Caco-2 (cell line): ENCODE measurements around the gene ADAM20. TPM values are rescaled to one million over a fixed set of nuclear protein-coding genes. Genes with fewer than 3 reads are reported as not detected.
"Not testable (repeated sequence)": the region's sequence is repeated elsewhere in the genome, so short reads cannot be mapped to it uniquely, and the experiment has no call there.

Experiments used
- BruUV-seq: library from RNA; stranded (reverse); fragments of 400-500 nt; replicated peaks from 2 replicates; lab custom pipeline; 2021; lab: Mats Ljungman, UMichigan
- CTCF ChIA-PET: fragments of 300-600 bp; sonication (Branson Sonifier 250); formaldehyde crosslinking; loops from one replicate; lab custom pipeline; 2022; ENCODE audit warnings: antibody characterized with exemption; lab: Charles Lee
- POLR2A ChIA-PET: fragments of 300-600 bp; sonication (Branson Sonifier 250); formaldehyde crosslinking; loops from one replicate; lab custom pipeline; 2022; ENCODE audit warnings: antibody characterized with exemption; lab: Charles Lee
- DNase-seq, 2 experiments: peaks; one replicate each; pipeline versions ENCODE4 v3.0.0 to v3.0.0-alpha.2; 2020 to 2022
- H3K27me3 ChIP-seq: replicated peaks from 2 replicates; pipeline ENCODE4 v1.6.0; 2011; ENCODE audit warnings: low read length; ENCODE audit not compliant: control insufficient read depth, insufficient read depth
- H3K36me3 ChIP-seq: 2 replicates; pipeline ENCODE4 v1.5.1; 2011; ENCODE audit warnings: low read length; ENCODE audit not compliant: control insufficient read depth, insufficient read depth
- H3K4me1 ChIP-seq: fragments of 250-450 bp; sonication (Bioruptor Pico); 2 replicates; pipeline ENCODE4 v1.5.1; 2020; ENCODE audit warnings: mild to moderate bottlenecking
- H3K4me3 ChIP-seq: 2 replicates; pipeline ENCODE4 v1.5.1; 2011; ENCODE audit warnings: low read depth, mild to moderate bottlenecking, control low read depth, low read length
- H3K9me3 ChIP-seq: fragments of 250-450 bp; sonication (Bioruptor Pico); 2 replicates; pipeline ENCODE4 v1.5.1; 2020; ENCODE audit warnings: mild to moderate bottlenecking, moderate library complexity
- H3K27ac Mint-ChIP-seq: one replicate; pipeline ENCODE4 v1.8.0; 2022; ENCODE audit warnings: mixed read lengths; ENCODE audit not compliant: unreplicated experiment
- H3K27me3 Mint-ChIP-seq: one replicate; pipeline ENCODE4 v1.8.0; 2022; ENCODE audit warnings: mixed read lengths; ENCODE audit not compliant: insufficient read depth, unreplicated experiment
- H3K36me3 Mint-ChIP-seq: one replicate; pipeline ENCODE4 v1.8.0; 2022; ENCODE audit warnings: mild to moderate bottlenecking, mixed read lengths; ENCODE audit not compliant: insufficient read depth, unreplicated experiment
- H3K4me1 Mint-ChIP-seq: one replicate; pipeline ENCODE4 v1.8.0; 2022; ENCODE audit warnings: low read depth, mixed read lengths; ENCODE audit not compliant: unreplicated experiment
- H3K4me3 Mint-ChIP-seq: one replicate; pipeline ENCODE4 v1.8.0; 2022; ENCODE audit warnings: mild to moderate bottlenecking, moderate library complexity, mixed read lengths; ENCODE audit not compliant: unreplicated experiment
- H3K9me3 Mint-ChIP-seq: one replicate; pipeline ENCODE4 v1.8.0; 2022; ENCODE audit warnings: mixed read lengths; ENCODE audit not compliant: unreplicated experiment
- CTCF ChIP-seq, 2 experiments: fragments of 200-600 bp in 1 of 2; IDR thresholded peaks; 1 replicate in 1 of 2; 2 replicates in 1 of 2; pipeline versions ENCODE4 v1.5.1 to v1.8.0; 2011 to 2022; ENCODE audit warnings: antibody characterized with exemption in 1 of 2, control low read depth in 1 of 2, inconsistent platforms in 1 of 2, low read depth in 1 of 2, low read length in 1 of 2, mild to moderate bottlenecking in 1 of 2, moderate library complexity in 1 of 2; ENCODE audit not compliant: insufficient read depth in 1 of 2, severe bottlenecking in 1 of 2, unreplicated experiment in 1 of 2
- intact Hi-C: fragments of 100-400 bp; cut with micrococcal nuclease; formaldehyde crosslinking; loops from one replicate; pipeline ENCODE4 v1.10.0; 2022; ENCODE audit not compliant: unreplicated experiment
- total RNA-seq: library from RNA; stranded (reverse); gene quantifications from 2 replicates; pipeline ENCODE4 v1.2.3, GENCODE V29; 2022

The ADAM20 gene
- total RNA-seq, 1 experiment from 2014 or later, result 0.73 TPM

DNA sequence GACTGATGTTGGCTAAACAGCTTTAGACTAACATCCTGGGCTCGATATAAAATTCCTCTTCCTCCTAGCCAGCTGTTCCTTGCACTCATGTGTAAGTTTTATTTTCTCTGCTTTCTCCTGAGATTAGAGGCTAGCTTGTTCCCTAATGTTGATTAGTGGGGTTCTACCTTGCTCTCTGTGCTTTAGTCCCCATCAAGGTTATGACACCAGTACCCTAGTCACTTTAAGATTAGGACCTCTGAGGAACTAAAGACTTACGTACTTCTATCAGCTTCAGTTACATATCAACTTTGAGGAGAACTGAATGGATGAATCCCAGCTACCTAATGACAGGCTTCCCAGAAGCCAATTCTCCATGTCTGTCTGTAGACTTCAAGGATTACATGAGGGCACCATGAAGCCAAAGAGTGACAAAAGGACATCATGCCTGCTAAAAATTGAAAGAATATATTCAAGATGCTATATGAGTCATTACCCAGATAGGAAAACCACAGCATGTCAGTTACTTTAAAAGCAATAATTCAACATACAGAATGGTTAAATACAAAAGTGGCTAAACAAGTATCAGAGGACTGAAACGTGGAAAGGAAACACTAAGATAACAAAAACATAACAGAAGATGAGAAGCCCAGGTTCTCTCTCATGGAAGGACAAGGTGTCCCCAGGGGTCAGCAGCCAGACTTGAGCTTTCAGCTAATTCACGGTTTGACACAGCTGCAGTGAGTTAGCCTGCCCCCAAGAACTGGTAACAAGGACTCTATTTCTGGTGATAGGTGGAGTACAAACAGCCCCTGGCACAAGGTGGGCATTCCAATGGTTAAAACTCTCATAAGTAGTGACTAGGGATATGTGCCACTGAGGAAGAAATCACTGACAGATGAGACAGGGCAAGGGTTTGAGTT, 20.4 kb downstream of the ADAM20 start:
- Mint-ChIP-seq H3K4me3 (no peak overlapping the region), H3K9me3 (no peaks in the 10 kb centered on the region), H3K27ac (no peak overlapping the region), H3K36me3 (no peaks in the 10 kb centered on the region), H3K4me1 (no peaks in the 10 kb centered on the region), H3K27me3 (no peaks in the 10 kb centered on the region)
- H3K4me1 ChIP-seq, result no peaks in the 10 kb centered on the region
- H3K36me3 ChIP-seq, result no peaks in the 10 kb centered on the region
- H3K27me3 ChIP-seq, result no peaks in the 10 kb centered on the region
- no TSS peak for BruUV-seq
- POLR2A ChIA-PET, result no interaction called here
- intact Hi-C loops, result no loop called here
- TF ChIP-seq CTCF (IDR thresholded peaks at IDR 0.05; ENCODE audit: insufficient read depth in 1 of 2, low read depth in 1 of 2, low read length in 1 of 2, severe bottlenecking in 1 of 2, unreplicated experiment in 1 of 2), result no peak
- no peaks in the 10 kb centered on the region for H3K9me3 ChIP-seq
- H3K4me3 ChIP-seq, result no peak overlapping the region
- no peak for DNase-seq
- CTCF ChIA-PET, result no interaction called here

GRCh38 chr14:70498191-70498590, 36.6 kb downstream of the ADAM20 start:
- Histone ChIP-seq H3K9me3 (no peaks in the 10 kb centered on the region; the same call in 1 of the 2 replicates), H3K4me1 (no peaks in the 10 kb centered on the region), H3K36me3 (no peaks in the 10 kb centered on the region), H3K4me3 (no peak overlapping the region), H3K27me3 (no peaks in the 10 kb centered on the region)
- no peak overlapping the region for H3K27ac Mint-ChIP-seq
- peaks cover 21% of the 10 kb centered on the region for H3K9me3 Mint-ChIP-seq
- BruUV-seq, result no TSS peak
- H3K36me3 Mint-ChIP-seq, result no peaks in the 10 kb centered on the region
- no peaks in the 10 kb centered on the region for H3K4me1 Mint-ChIP-seq
- peaks cover 3% of the 10 kb centered on the region for H3K27me3 Mint-ChIP-seq
- intact Hi-C loops, result no loop called here
- TF ChIP-seq CTCF (IDR thresholded peaks at IDR 0.05; ENCODE audit: insufficient read depth in 1 of 2, low read depth in 1 of 2, low read length in 1 of 2, severe bottlenecking in 1 of 2, unreplicated experiment in 1 of 2), result no peak
- DNase-seq, result no peak
- ChIA-PET CTCF (no interaction called here), POLR2A (no interaction called here)
- no peak overlapping the region for H3K4me3 Mint-ChIP-seq

DNA sequence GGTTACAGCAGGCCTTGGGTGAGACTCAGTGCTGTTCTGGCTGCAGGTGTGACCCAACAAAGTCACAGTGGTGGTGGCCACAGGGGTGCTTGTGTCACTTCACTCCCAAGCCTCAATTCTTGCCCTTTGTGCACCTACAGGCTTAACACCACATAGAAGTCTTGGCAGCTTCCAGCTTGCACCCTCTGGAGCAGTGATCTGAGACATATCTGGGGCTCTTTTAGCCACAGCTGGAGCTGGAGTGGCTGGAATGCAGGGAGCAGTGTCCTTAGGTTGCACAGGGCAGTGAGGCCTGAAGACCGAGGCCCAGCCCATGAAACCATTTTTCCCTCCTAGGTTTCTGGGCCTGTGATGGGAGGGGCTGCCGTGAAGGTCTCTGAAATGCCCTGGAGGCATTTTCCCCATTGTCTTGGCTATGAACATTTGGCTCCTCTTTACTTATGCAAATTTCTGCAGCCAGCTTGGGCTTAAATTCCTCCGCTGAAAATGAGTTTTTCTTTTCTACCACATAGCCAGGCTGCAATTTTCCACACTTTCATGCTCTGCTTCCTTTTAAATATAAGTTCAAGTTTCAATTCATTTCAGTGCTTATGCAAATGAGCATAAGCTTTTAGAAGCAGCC, 45.1 kb downstream of the ADAM20 start:
- no peak for DNase-seq
- H3K4me3 Mint-ChIP-seq, result no peak overlapping the region
- Histone ChIP-seq H3K4me3 (no peak overlapping the region), H3K4me1 (no peaks in the 10 kb centered on the region), H3K36me3 (no peaks in the 10 kb centered on the region), H3K27me3 (no peaks in the 10 kb centered on the region), H3K9me3 (peaks cover 14% of the 10 kb centered on the region)
- no peaks in the 10 kb centered on the region for H3K27me3 Mint-ChIP-seq
- ChIA-PET POLR2A (no interaction called here), CTCF (no interaction called here)
- H3K4me1 Mint-ChIP-seq, result no peaks in the 10 kb centered on the region
- intact Hi-C loops, result no loop called here
- peaks cover 13% of the 10 kb centered on the region for H3K9me3 Mint-ChIP-seq
- no peak for TF ChIP-seq CTCF (IDR thresholded peaks at IDR 0.05; ENCODE audit: insufficient read depth in 1 of 2, low read depth in 1 of 2, low read length in 1 of 2, severe bottlenecking in 1 of 2, unreplicated experiment in 1 of 2)
- BruUV-seq, result no TSS peak
- no peaks in the 10 kb centered on the region for H3K36me3 Mint-ChIP-seq
- no peak overlapping the region for H3K27ac Mint-ChIP-seq

DNA sequence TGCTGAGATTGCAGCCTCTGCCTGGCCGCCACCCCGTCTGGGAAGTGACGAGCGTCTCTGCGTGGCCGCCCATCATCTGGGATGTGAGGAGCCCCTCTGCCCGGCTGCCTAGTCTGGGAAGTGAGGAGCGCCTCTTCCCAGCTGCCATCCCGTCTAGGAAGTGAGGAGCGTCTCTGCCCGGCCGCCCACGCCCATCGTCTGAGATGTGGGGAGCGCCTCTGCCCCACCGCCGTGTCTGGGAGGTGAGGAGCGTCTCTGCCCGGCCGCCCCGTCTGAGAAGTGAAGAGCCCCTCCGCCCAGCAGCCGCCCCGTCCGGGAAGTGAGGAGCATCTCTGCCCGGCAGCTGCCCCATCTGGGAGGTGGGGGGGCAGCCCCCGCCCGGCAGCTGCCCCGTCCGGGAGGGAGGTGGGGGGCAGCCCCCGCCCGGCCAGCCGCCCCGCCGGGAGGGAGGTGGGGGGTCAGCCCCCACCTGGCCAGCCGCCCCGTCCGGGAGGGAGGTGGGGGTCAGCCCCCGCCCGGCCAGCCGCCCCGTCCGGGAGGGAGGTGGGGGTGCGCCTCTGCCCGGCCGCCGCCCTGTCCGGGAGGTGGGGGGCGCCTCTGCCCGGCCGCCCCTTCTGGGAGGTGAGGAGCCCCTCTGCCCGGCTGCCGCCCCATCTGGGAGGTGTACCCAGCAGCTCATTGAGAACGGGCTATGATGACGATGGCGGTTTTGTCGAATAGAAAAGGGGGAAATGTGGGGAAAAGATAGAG, 57.3 kb downstream of the ADAM20 start:
- H3K27me3 ChIP-seq, H3K4me3 ChIP-seq, H3K9me3 ChIP-seq, H3K36me3 Mint-ChIP-seq, H3K27ac Mint-ChIP-seq, H3K4me1 Mint-ChIP-seq, DNase-seq, intact Hi-C loops, POLR2A ChIA-PET, CTCF ChIA-PET, H3K4me1 ChIP-seq, BruUV-seq, H3K36me3 ChIP-seq, H3K4me3 Mint-ChIP-seq, H3K9me3 Mint-ChIP-seq, H3K27me3 Mint-ChIP-seq: not testable (repeated sequence)
